ENCODE results near the gene VSIG8. TPM values are rescaled to one million over a fixed set of nuclear protein-coding genes. Genes with fewer than 3 reads are reported as not detected.

VSIG8 gene
- polyA plus RNA-seq, 3 donors: 0.36 to 0.93 (median 0.42) TPM

Other genes starting within 250 kb of the VSIG8 start
- not detected for gene CRP, start 148.1 kb downstream of the VSIG8 start, polyA plus RNA-seq (ENCODE audit: insufficient read length in 3 of 3)
- 10 to 100 TPM; 22.8 to 29.0 (median 23.6) TPM for gene DUSP23, start 81.7 kb downstream of the VSIG8 start, polyA plus RNA-seq (ENCODE audit: insufficient read length in 3 of 3)
- gene FCRL6, start 60.3 kb downstream of the VSIG8 start, polyA plus RNA-seq (ENCODE audit: insufficient read length in 3 of 3): under 1 TPM; 0.08 to 0.65 (median 0.36) TPM
- 1 to 10 TPM in 1 of 3 donors, under 1 TPM in 2; 0.61 to 1.4 (median 0.78) TPM for gene SLAMF8, start 35.8 kb downstream of the VSIG8 start, polyA plus RNA-seq (ENCODE audit: insufficient read length in 3 of 3)
- 1 to 10 TPM; 3.2 to 4.1 (median 4.1) TPM for gene CFAP45, start 37.5 kb upstream of the VSIG8 start, polyA plus RNA-seq (ENCODE audit: insufficient read length in 3 of 3)
- 100 to 1,000 TPM; 116 to 148 (median 133) TPM for gene TAGLN2, start 62.9 kb upstream of the VSIG8 start, polyA plus RNA-seq (ENCODE audit: insufficient read length in 3 of 3)
- 10 to 100 TPM; 10.7 to 11.6 (median 11.5) TPM for gene IGSF9, start 83.0 kb upstream of the VSIG8 start, polyA plus RNA-seq (ENCODE audit: insufficient read length in 3 of 3)
- not detected for gene SLAMF9, start 91.6 kb upstream of the VSIG8 start, polyA plus RNA-seq (ENCODE audit: insufficient read length in 3 of 3)
- 10 to 100 TPM; 11.5 to 12.2 (median 11.9) TPM for gene PIGM, start 169.3 kb upstream of the VSIG8 start, polyA plus RNA-seq (ENCODE audit: insufficient read length in 3 of 3)
- gene KCNJ10, start 207.5 kb upstream of the VSIG8 start, polyA plus RNA-seq (ENCODE audit: insufficient read length in 3 of 3): 10 to 100 TPM; 28.0 to 33.3 (median 29.1) TPM
- gene KCNJ9, start 218.9 kb upstream of the VSIG8 start, polyA plus RNA-seq (ENCODE audit: insufficient read length in 3 of 3): under 1 TPM; 0.08 to 0.12 (median 0.08) TPM
- 10 to 100 TPM; 24.8 to 33.0 (median 29.2) TPM for gene IGSF8, start 236.0 kb upstream of the VSIG8 start, polyA plus RNA-seq (ENCODE audit: insufficient read length in 3 of 3)